ENCODE measurements around the gene GREB1L.

GREB1L gene

DNA sequence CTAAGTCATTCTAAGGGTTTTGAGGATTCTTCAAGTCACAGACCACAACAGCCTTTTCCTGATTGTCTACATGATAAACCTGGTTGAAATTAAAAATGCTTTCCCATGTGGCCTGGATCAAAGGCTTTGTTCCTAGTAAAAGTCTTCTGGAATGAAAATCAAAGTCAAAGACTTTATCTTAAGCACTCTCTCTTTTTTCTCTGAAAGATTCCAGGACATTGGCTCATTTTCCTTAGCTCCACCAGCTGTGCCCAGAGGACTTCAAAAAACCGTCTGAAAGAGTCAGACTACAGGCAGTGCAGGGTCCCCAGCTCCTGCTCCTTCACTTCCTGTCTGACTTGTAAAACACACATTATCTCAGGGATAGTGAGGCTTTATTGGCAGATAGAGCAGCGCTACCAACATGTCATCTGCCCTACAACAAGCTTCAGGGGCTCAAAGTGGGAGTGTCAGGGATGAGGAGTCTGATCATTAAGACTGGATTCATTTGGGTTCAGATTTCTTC is 210.3 kb downstream of the GREB1L start:
- DNase-seq = no peak

DNA sequence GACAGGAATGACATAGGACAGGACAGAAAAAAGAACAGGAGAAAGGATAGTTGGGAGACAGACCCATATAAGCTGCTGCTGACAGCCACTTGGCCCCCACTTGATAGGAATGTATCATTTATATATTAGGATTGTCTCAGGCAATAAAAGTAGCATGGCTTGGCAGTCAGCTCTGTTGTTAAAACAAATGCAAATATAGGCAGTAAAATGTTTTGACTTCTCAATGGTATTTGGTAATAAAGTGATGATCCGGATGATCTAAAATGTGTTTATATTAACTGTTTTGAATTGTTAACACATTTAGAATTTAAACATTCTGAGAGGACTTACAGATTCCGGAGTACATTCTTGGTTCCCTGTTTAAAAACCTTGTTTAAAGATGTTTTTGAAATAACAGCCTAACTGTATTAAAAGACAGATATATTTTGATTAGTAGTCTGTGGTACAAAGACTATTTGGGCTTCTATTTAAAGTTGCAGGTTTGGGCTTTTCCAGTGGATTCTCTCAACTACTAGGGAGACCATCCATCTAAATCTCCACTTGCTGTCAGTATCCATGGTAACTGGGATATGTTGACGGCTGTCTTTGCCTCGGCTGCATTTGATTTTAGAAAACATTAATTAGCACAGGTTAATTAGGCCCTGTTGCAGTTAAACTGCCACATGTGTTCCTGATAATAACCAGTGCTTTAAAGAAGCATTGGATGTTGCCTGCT is 210.9 kb downstream of the GREB1L start:
- no peak for DNase-seq

DNA sequence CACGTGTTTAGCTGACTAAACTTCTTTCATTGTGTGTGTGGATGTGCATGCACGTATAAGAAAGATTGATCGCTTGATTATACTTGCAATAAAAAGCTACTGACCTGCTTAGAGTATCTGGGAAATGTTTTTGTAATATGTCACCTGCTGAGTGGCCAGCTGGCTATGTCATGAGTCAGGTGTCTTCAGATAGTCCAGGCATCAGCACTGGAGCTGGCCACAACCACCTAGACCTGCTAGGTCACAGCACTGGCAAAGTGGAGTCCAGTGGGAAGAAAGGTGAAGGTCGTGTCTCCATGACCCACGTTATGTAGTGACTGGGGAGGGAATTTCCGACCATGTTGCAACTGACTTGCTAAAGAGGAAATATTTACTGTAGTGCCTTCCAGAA is 211.5 kb downstream of the GREB1L start:
- DNase-seq = no peak

DNA sequence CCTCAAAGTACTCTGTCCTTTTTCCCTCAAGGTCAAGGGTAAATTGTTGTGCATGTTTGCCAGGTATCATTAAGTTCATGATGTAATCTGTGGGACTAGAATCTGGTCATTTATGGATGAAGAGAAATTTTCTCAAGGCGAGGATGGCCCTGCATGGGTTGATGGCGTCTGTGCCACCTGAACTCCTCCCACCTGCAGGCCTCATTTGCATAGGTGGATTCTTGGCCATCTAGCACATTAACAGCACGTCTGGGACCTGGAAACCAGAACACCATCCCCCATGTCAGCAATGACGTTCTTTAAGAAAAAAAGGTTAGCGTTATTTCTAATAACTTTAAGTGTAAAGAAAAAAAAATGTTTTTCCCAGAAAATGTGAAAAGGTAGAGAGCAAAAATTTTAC is 212.7 kb downstream of the GREB1L start:
- no peak for DNase-seq

GRCh38 chr18:21456428-21457178 is 214.6 kb downstream of the GREB1L start:
- DNase-seq = no peak

DNA sequence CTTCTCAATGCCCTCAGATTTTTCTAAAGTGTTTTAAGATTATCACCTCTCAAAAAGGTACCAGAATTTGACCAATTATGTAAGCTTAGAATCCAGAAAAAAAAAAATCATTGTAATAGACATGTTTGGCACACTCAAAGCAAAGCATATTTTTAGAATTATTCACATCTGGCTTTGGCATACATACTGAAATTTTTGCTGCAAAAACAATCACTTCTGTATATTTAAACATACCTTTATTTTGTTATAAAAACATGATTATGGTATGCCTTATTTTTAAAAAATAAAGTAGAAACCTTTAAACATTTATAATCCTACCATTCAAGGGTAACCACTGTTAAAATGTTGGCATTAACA is 215.1 kb downstream of the GREB1L start:
- no peak for DNase-seq

GRCh38 chr18:21458310-21458709 is 216.3 kb downstream of the GREB1L start:
- no peak for DNase-seq

DNA sequence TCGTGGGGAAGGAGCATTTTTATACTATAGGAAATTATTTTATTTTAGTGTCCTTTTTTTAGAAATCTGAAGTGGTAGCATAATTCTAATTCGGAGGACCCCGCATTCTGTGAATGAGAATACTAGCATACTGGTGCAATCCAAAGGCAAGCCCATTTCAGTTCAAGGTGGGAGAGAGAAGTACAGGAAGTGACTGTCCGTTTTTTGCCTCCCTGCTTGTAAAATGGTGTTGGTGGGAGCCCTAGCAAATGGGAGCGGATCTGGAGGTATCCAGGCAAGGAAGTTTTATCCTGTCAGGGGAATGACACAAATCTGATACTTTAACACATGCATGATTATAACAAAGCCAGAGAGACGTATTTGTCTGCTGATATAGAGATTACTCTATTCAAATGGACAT is 216.8 kb downstream of the GREB1L start:
- no peak for DNase-seq

GRCh38 chr18:21459706-21460286 is 217.8 kb downstream of the GREB1L start:
- DNase-seq = no peak

- no peak for DNase-seq
Observed at GRCh38 chr18:21461460-21461859, 219.4 kb downstream of the GREB1L start.

GRCh38 chr18:21463718-21464117 is 221.7 kb downstream of the GREB1L start:
- DNase-seq = no peak

GRCh38 chr18:21468514-21469164 is 226.6 kb downstream of the GREB1L start:
- no peak for DNase-seq

GRCh38 chr18:21472741-21473140 is 230.7 kb downstream of the GREB1L start:
- DNase-seq = no peak

DNA sequence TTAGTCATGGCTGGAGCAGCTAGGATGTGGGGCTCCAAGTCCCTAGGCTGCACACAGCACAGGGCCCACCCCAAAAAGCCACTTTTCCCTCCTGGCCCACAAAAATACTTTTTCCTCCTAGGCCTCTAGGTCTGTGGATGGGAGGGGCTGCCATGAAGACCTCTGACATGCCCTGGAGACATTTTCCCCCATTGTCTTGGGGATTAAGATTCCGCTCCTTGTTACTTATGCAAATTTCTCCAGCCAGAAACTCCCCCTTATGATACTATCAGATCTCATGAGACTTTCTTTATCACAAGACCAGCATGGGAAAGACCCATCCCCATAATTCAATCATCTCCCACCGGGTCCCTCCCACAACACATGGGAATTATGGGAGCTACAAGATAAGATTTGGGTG is 232.6 kb downstream of the GREB1L start:
- DNase-seq = no peak

GRCh38 chr18:21479721-21480120 is 237.7 kb downstream of the GREB1L start:
- no peak for DNase-seq

DNA sequence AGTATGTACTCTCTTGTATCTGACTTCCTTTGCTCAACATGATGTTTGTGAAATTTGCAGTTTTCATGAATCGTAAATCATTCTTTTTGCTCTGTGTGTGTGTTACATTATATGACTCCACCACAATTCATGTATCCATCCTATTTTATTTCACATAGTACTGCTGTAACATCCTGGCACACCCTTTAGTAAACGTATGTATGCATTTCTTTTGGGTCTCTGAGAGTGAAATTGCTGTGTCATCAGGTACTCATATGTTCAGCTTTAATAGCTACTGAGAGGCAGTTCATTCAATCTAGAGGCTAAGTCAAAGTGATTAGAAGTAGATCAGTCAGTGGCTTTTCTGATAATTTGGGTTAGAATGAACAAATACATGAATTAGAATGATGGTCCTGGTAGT is 239.7 kb downstream of the GREB1L start:
- DNase-seq = no peak

DNA sequence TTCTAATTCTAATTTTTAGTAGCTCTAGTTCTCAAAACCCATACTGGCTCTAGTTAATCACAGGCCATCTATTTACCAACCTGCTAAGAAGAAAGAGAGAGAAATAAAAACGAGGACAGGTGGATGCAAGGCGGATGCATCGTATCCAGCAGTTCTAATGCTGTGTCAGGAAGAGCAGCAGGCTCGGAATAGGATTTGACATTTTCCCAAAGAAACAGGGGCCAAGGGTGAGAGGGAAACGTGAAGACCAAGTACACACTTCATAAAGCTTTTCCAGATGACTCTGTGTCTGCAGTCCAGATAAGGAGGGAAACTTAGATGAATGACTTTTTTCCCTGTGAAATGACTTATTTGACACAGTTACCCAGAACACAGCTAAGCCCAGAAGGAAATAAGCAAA is 241.0 kb downstream of the GREB1L start:
- DNase-seq = no peak

GRCh38 chr18:21484851-21485636 is 243.0 kb downstream of the GREB1L start:
- DNase-seq = no peak

DNA sequence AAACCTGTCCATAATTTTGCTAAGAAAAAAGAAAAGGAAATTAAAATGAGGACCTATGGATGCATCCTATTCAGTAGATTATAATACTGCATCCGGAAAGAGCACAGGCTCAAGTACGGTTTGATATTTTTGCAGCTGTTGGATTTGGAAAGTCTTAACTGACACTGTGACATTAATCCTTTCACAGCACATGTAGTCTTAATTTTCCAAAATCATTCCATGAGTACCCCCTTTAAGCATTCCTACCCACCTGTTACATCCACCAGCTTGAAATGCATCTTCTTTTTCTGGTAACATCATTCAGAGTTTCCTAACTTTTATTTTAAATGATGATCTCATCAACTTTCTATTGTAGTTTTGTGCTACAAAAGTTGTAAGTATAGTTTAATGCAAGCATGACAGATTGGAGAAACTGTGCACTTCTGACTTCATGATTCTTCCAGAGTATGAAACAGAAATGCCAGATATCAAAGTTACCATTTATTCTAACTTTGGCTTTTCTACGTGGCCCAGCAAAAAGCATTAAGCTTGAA is 244.9 kb downstream of the GREB1L start:
- no peak for DNase-seq

DNA sequence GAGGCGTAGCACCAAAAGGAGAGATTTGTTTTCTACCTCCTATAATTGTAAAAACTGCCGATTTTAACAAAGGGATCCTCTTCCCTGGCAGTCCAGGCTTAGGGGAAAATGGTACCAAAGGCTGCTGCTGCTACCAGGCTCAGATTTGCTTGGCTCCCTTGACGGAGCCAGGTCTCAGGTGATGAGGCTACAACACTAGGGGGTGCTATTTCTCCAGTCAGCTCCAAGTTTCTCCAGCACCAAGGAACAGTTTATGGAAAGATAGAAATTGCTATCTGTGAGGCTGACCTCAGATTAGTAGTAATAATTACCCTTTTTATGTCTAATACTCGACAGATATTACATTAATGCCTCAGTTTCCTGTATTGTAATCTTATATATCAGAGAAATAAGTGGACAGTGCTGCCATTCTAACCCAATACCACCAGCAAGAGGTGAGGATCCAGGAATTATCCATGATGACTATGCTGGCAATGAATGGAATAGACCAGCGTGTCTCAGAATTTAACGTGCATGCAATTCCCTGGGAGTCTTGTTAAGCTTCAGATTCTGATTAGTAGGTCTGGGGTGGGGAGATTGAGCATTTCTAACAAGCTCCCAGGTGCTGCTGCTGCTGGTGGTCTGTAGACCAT is 247.2 kb downstream of the GREB1L start:
- DNase-seq = no peak

- DNase-seq = no peak
Observed at GRCh38 chr18:21489919-21490495, 248.0 kb downstream of the GREB1L start.

DNA sequence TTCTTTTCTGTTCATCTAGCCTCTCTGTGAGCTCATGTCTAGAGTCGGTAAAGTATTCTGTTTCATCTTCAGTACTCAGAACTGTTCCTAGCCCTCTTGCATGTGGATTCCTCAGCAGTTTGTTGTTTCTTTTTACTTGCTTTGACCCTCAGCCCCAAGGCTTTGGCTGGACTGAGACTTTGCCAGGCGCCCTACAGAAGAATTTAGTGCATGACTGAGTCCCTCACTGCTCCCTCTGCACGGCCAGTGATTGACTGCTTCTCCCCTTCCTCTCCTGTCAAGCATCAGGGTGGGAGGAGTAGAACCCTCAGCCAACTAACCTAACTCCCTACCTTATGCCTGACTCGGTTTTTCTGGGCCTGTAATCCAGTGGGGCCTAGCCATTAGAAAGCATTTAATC is 248.7 kb downstream of the GREB1L start:
- DNase-seq = no peak
